Measurements from ENCODE around the gene RPA1.

GRCh38 chr17:1928976-1929375 is 99.2 kb downstream of the RPA1 start:
- TF ChIP-seq MAX (IDR thresholded peaks at IDR 0.05) (no peak), CTCF (IDR thresholded peaks at IDR 0.05; ENCODE audit: low read depth, low read length, missing input control) (no peak), SP1 (IDR thresholded peaks at IDR 0.05) (no peak), GABPA (IDR thresholded peaks at IDR 0.05 in 1 of 2, conservative IDR thresholded peaks at IDR 0.05 in 1 of 2) (no peak), REST (IDR thresholded peaks at IDR 0.05) (no peak), JUND (IDR thresholded peaks at IDR 0.05) (no peak), FOXA1 (IDR thresholded peaks at IDR 0.05) (no peak), ATF3 (IDR thresholded peaks at IDR 0.05) (no peak), TAF1 (conservative IDR thresholded peaks at IDR 0.05) (no peak)
